Measurements from ENCODE around the gene KIF3A.

KIF3A gene

GRCh38 chr5:132760601-132761317, 23.4 kb upstream of the KIF3A start:
- no peak for TF ChIP-seq CTCF (IDR thresholded peaks at IDR 0.05; ENCODE audit: low read depth, low read length)
- H3K9me3 ChIP-seq (ENCODE audit: severe bottlenecking), result no peaks in the 10 kb centered on the region
- H3K27ac ChIP-seq, result no peak overlapping the region
- no peaks in the 10 kb centered on the region for H3K27me3 ChIP-seq (ENCODE audit: insufficient read depth, low read depth, severe bottlenecking)
- no peak overlapping the region for H3K4me3 ChIP-seq (ENCODE audit: low read depth, low read length)
- no peak for DNase-seq
- peaks cover 61% of the 10 kb centered on the region for H3K36me3 ChIP-seq

DNA sequence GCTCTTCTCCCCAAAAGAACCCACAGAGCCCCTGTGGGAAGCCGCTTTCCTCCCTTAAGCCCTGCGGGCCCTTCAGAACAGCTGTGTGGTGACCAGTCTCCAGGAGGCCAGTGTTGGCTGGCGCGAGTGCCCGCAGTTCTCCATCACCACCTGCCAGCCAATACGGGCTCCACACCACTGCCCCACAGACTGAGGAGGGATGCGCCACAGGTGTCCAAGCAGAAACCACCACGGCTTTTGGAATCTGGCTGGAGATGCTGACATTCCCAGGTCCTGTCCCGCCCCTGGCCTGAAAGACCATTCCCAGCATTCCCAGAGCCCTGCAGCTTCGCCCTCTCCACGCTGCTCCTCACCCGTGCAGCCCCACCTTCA, 22.7 kb upstream of the KIF3A start:
- no peak for DNase-seq
- H3K27me3 ChIP-seq (ENCODE audit: insufficient read depth, low read depth, severe bottlenecking), result no peaks in the 10 kb centered on the region
- no peak for TF ChIP-seq CTCF (IDR thresholded peaks at IDR 0.05; ENCODE audit: low read depth, low read length)
- H3K27ac ChIP-seq, result no peak overlapping the region
- no peaks in the 10 kb centered on the region for H3K9me3 ChIP-seq (ENCODE audit: severe bottlenecking)
- peaks cover 57% of the 10 kb centered on the region for H3K36me3 ChIP-seq
- H3K4me3 ChIP-seq (ENCODE audit: low read depth, low read length), result no peak overlapping the region

GRCh38 chr5:132759114-132760048, 22.0 kb upstream of the KIF3A start:
- Histone ChIP-seq H3K27me3 (ENCODE audit: insufficient read depth, low read depth, severe bottlenecking) (no peaks in the 10 kb centered on the region), H3K4me3 (ENCODE audit: low read depth, low read length) (no peak overlapping the region), H3K27ac (no peak overlapping the region), H3K36me3 (peaks cover 51% of the 10 kb centered on the region), H3K9me3 (ENCODE audit: severe bottlenecking) (no peaks in the 10 kb centered on the region)
- no peak for DNase-seq
- TF ChIP-seq CTCF (IDR thresholded peaks at IDR 0.05; ENCODE audit: low read depth, low read length), result no peak

DNA sequence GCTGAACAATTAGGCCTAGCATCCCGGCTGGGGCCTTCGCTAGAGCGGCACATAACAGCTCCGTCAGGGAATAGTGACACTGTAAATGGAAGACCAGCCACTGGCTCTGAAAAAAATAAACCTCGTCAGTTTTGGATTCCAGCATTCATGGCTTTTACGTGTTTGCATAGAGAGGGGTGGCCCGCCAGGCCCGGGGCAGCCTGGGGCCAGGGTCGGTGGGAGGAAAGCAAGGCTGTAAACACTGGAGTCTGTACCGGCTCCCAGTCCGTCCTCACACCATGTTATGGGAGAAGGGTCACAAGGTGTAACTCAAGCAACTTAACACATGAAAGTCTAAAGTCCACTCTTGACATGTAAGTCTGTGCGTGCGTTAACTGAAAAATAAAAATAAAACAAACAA, 21.1 kb upstream of the KIF3A start:
- Histone ChIP-seq H3K27ac (no peak overlapping the region), H3K4me3 (ENCODE audit: low read depth, low read length) (no peak overlapping the region), H3K27me3 (ENCODE audit: insufficient read depth, low read depth, severe bottlenecking) (no peaks in the 10 kb centered on the region), H3K9me3 (ENCODE audit: severe bottlenecking) (no peaks in the 10 kb centered on the region), H3K36me3 (peaks cover 43% of the 10 kb centered on the region)
- DNase-seq, result no peak
- no peak for TF ChIP-seq CTCF (IDR thresholded peaks at IDR 0.05; ENCODE audit: low read depth, low read length)

- TF ChIP-seq CTCF (IDR thresholded peaks at IDR 0.05; ENCODE audit: low read depth, low read length), result no peak
- no peaks in the 10 kb centered on the region for H3K9me3 ChIP-seq (ENCODE audit: severe bottlenecking)
- no peak overlapping the region for H3K27ac ChIP-seq
- H3K36me3 ChIP-seq, result peaks cover 27% of the 10 kb centered on the region
- no peak for DNase-seq
- H3K27me3 ChIP-seq (ENCODE audit: insufficient read depth, low read depth, severe bottlenecking), result no peaks in the 10 kb centered on the region
- no peak overlapping the region for H3K4me3 ChIP-seq (ENCODE audit: low read depth, low read length)
These were observed 19.2 kb upstream of the KIF3A start for GRCh38 chr5:132756542-132756941.
